GM19239 (cell line): Measurements from ENCODE around the gene IGF2R.
"Not testable (repeated sequence)": the region's sequence is repeated elsewhere in the genome, so short reads cannot be mapped to it uniquely, and the experiment has no call there.

Source experiments
- DNase-seq: peaks from one replicate; pipeline ENCODE4 v3.0.0; 2011; ENCODE audit warnings: low spot score; ENCODE audit not compliant: insufficient read length
- FAIRE-seq: peaks from 2 replicates; lab custom pipeline; 2011; peaks lifted over from hg19 to GRCh38; lab: Jason Lieb, UNC

IGF2R gene

GRCh38 chr6:159968295-159969203, at the start of gene IGF2R:
TSS of gene IGF2R (plus strand) at chr6:159969082. CDS start at chr6:159969247, 165 bp downstream.
- DNase-seq = peak; percentile 96
- FAIRE-seq = peak; percentile 87

- DNase-seq (no peak), FAIRE-seq (no peak)
Observed at GRCh38 chr6:159919800-159920199, 49.1 kb upstream of the IGF2R start.

DNA sequence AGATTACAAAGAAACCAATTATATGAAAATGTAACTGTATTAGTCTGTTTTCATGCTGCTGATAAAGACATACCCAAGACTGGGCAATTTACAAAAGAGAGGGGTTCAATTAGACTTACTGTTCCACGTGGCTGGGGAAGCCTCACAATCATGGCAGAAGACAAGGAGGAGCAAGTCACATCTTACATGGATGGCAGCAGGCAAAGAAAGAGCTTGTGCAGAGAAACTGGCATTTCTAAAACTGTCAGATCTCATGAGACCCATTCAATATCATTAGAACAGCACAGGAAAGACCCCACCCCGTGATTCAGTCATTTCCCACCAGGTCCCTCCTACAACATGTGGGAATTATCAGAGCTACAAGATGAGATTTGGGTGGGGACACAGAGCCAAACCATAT, 44.7 kb upstream of the IGF2R start:
- DNase-seq, FAIRE-seq: not testable (repeated sequence)

- no peak for DNase-seq
- peak; percentile 63 for FAIRE-seq
Observed at GRCh38 chr6:159926542-159927203, 42.2 kb upstream of the IGF2R start.

DNA sequence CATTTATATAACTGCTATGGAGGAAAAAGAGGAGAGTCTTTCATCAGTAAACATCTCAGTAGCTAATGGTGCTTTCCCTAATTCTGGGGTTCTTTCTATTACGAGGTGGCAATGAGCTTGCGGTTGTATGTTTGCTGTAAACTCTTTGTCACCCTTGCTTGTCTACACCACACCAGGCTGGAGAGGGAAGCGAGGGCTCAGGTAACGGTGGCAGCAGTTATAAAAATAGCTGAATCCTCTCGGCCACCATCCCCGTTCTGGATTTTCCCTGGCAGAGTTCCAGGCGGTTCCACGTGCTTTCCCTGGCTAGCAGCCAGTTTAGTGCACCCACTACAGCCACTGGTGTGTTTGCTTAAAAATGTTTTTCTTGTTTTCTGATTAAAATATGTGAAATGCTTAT, 39.1 kb upstream of the IGF2R start:
- FAIRE-seq = peak; percentile 85
- no peak for DNase-seq

GRCh38 chr6:159931112-159931511, 37.8 kb upstream of the IGF2R start:
- FAIRE-seq (peak; percentile 97), DNase-seq (no peak)

DNA sequence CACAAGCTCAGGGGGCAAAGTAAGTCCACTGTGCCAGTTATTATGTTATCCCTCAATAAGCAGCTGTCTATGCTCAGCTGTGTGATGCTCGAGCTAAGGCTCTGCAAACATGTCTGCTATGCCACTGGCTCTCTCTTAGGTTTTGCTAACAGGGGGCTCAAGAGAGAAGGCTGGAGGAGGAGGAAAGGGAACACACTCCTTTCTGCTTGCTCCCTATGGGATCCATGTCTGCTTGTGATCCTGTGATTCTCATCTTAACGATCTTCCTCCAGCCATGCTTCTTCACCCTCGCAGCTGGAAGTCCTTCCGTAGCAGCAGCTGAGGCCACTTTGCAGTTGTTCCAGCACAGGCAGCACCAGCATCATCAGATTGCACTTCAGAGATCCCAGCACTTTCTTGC, 37.0 kb upstream of the IGF2R start:
- DNase-seq (no peak), FAIRE-seq (peak; percentile 84)

DNA sequence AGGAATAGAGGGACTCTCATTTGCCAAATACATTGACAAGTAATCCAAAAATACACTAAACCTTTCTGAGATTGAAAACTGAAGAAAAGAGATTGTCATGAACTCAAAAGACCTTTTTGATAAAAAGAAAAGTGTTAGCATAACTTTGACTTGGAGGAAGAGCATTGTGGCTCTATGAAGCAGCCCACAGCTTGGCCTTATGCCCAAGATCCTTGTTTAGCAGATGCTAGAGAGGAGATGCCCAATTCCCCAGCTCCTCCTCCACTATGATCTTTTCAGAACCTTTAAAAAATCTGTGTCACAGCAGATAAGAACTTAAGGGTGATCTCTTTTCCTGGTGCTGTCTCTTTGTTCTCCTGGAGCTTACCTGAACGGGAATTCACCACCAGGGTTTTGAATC, 35.8 kb upstream of the IGF2R start:
- FAIRE-seq = no peak

GRCh38 chr6:159934181-159934580, 34.7 kb upstream of the IGF2R start:
- no peak for FAIRE-seq
- DNase-seq = no peak

More for the DNA sequence above, 35.8 kb upstream of the IGF2R start:
- no peak for DNase-seq

- FAIRE-seq (no peak), DNase-seq (no peak)
Observed at GRCh38 chr6:159935065-159935464, 33.8 kb upstream of the IGF2R start.

DNA sequence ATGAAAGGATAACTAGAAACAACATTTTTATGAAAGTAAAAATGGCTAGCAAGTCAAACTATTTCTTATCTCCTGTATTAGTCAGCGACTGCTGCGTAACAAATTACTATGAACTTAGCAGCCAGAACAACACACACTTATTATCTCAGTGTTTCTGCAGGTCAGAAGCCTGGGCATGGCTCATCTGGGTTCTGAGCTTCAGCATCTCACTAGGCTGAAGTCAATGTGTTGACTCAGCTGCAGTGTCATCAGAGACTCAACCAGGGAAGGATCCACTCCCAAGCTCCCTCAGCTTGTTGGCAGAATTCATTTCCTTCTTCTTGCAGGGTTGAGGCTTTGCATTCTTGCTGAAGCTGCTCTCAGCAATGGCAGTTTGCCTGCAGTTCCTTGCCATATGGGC, 33.2 kb upstream of the IGF2R start:
- DNase-seq (no peak), FAIRE-seq (no peak)

GRCh38 chr6:159939591-159940016, 29.3 kb upstream of the IGF2R start:
- FAIRE-seq = no peak
- DNase-seq = no peak

DNA sequence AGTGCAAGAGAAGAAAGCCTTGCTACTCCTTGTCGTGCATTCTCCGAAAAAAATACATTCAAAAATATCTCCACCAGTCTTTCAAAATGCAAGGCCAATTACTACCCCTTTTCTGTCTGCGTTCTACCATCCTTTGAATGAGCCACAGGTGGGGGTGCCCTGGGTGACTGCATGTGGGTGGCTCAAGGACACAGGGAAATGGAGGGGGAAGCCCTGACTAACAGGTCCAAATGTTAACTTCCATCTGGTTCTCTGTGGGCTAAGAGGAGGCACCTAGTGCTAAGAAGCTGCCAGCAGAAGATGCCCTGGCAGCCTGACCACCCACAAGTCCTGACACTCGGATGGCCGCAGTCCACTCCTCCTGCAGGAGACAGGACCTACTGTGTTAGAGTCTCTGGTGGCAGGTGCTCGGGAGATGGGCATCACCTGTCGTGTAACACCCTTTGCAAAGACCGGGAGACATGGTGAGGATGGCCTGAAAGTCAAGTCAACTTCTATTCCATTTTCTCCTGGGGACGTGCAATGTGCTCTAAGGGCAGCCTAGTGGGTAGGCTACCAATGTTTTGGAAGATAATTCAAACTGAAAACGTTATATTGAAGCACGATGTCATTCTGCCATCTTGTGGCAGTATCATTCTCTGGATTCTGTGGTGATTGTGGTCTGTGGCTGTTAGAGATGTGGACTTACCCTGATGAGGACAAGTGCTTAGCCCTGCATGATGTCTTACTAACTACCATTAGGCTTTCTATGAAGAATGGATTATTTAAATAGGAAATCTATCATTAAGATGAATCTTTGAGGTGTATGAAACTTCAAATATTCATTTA, 27.4 kb upstream of the IGF2R start:
- FAIRE-seq = peak; percentile 91

GRCh38 chr6:159943101-159943632, 25.7 kb upstream of the IGF2R start:
- no peak for DNase-seq

More for the DNA sequence above, 27.4 kb upstream of the IGF2R start:
- DNase-seq = no peak

GRCh38 chr6:159943968-159944598, 24.8 kb upstream of the IGF2R start:
- FAIRE-seq (no peak), DNase-seq (no peak)

More at GRCh38 chr6:159943101-159943632, 25.7 kb upstream of the IGF2R start:
- FAIRE-seq = no peak

- FAIRE-seq (no peak), DNase-seq (no peak)
Observed at GRCh38 chr6:159945801-159946392, 23.0 kb upstream of the IGF2R start.

DNA sequence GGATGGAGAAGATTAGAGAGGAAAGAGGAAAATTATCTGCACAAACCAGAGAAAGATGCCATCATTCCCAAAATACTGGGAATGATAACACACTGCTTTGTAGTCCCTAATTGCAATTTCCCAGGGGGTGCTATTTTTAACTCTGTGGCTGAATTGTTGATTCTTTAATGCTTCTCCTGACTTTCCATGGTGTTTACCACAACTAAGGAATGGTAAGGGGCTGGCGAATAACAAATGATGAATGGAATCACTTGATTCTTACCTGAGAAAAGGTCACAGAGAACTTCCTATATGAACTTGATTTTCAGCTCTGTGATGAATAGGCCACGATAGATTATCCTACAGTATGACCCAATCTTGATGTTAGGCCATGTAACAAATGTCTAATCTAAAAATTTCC, 22.0 kb upstream of the IGF2R start:
- FAIRE-seq = no peak
- no peak for DNase-seq

GRCh38 chr6:159948199-159948598, 20.7 kb upstream of the IGF2R start:
- FAIRE-seq (no peak), DNase-seq (no peak)

GRCh38 chr6:159951772-159952171, 17.1 kb upstream of the IGF2R start:
- FAIRE-seq = no peak

More at GRCh38 chr6:159951772-159952171, 17.1 kb upstream of the IGF2R start:
- no peak for DNase-seq
